HUES64 (cell line): ENCODE results near the gene SMU1.
"Not testable (repeated sequence)": the region's sequence is repeated elsewhere in the genome, so short reads cannot be mapped to it uniquely, and the experiment has no call there.

Source experiments
- H3K27ac ChIP-seq: 2 replicates; pipeline ENCODE4 v1.7.0; 2013; ENCODE audit warnings: low read depth, low read length, inconsistent platforms
- H3K27me3 ChIP-seq: 2 replicates; pipeline ENCODE4 v1.6.1; 2013; ENCODE audit warnings: mild to moderate bottlenecking, low read length; ENCODE audit not compliant: insufficient read depth
- H3K36me3 ChIP-seq: 2 replicates; pipeline ENCODE4 v1.6.1; 2013; ENCODE audit warnings: mild to moderate bottlenecking, low read length; ENCODE audit not compliant: insufficient read depth
- H3K4me1 ChIP-seq: 2 replicates; pipeline ENCODE4 v1.6.1; 2013; ENCODE audit warnings: mild to moderate bottlenecking, low read length, moderate library complexity; ENCODE audit not compliant: insufficient read depth
- H3K4me3 ChIP-seq: 2 replicates; pipeline ENCODE4 v1.5.1; 2013; ENCODE audit warnings: mild to moderate bottlenecking, low read length, moderate library complexity
- H3K9ac ChIP-seq: 2 replicates; pipeline ENCODE4 v1.6.1; 2013; ENCODE audit warnings: mild to moderate bottlenecking, low read depth, low read length
- H3K9me3 ChIP-seq: 2 replicates; pipeline ENCODE4 v1.6.1; 2013; ENCODE audit warnings: low read depth, low read length; ENCODE audit not compliant: insufficient read depth
- WGBS: fragments of 150-250, 120-280 bp; methylation state at CpG from one replicate; pipeline ENCODE4 v1.1.7; 2013; ENCODE audit warnings: missing lambda C conversion rate; 5-methylcytosine and 5-hydroxymethylcytosine counted together

The SMU1 gene

DNA sequence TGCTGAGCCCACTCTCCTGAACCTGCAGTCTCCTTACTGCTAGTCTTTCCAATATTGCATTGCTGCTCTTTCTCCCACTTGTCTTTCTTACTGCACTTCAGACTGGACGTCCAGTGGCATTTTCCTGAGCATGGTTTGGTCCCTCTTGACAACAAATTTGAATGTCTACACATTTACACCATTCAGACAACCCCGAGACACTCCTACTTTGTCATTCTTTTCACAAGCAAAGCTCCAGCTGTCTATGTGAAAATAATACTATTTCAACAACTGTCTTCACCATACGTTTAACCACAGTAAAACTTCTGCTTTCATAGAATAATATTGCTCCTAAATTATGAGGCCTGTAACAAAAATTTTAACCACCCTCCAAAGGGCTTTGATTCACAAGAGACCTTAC lies 64.6 kb downstream of the SMU1 start:
- WGBS: 90% methylated on average over 3 of the region's 3 CpGs
- H3K4me1 ChIP-seq: peaks cover 15% of the 10 kb centered on the region
- H3K27ac ChIP-seq: no peak overlapping the region
- no peak overlapping the region for H3K4me3 ChIP-seq
- no peaks in the 10 kb centered on the region for H3K9me3 ChIP-seq
- H3K36me3 ChIP-seq: no peaks in the 10 kb centered on the region
- H3K27me3 ChIP-seq: no peaks in the 10 kb centered on the region
- H3K9ac ChIP-seq: no peak overlapping the region

DNA sequence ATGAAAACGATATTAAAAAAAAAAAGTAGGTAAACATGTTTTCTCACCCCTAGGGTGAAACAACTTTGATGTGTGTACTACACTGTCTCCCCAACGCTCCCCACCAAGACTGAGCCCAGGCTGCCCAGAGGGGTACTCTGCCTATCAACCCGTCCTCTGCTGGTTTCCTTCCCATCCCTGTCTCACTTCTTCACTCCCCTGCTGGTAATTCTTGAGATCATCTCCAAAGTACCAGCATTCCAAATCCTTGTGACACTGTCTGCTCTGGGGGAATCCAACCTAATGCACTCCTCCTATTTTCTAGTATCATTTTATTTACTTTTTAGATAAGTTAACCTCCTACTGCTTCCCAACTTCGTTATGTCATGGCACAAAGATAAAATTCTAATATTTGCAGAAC lies 68.7 kb downstream of the SMU1 start:
- no peak overlapping the region for H3K9ac ChIP-seq
- no peak overlapping the region for H3K27ac ChIP-seq
- no peaks in the 10 kb centered on the region for H3K36me3 ChIP-seq
- no peaks in the 10 kb centered on the region for H3K9me3 ChIP-seq
- no peak overlapping the region for H3K4me3 ChIP-seq
- 82% methylated on average over 2 of the region's 4 CpGs for WGBS
- H3K4me1 ChIP-seq: no peaks in the 10 kb centered on the region
- no peaks in the 10 kb centered on the region for H3K27me3 ChIP-seq

GRCh38 chr9:33005335-33005734 lies 71.1 kb downstream of the SMU1 start:
- H3K36me3 ChIP-seq, H3K27ac ChIP-seq, H3K9me3 ChIP-seq, H3K4me3 ChIP-seq, H3K27me3 ChIP-seq, H3K4me1 ChIP-seq, H3K9ac ChIP-seq: not testable (repeated sequence)

DNA sequence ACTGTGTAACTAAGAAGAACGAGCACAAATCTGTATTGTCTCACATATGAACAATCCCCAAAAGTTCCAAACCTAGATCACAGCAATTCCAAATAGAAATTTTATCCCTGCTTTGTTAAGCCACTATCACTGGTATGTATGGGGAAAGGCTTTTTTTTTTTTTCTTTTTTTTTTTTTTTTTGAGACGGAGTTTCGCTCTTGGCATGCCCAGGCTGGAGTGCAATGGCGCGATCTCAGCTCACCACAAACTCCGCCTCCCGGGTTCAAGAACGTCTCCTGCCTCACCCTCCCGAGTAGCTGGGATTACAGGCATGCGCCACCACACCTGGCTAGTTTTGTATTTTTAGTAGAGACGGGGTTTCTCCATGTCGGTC lies 75.8 kb downstream of the SMU1 start:
- Histone ChIP-seq H3K9ac (peak overlapping the region; percentile 88), H3K4me3 (peak overlapping the region; percentile 80), H3K36me3 (peaks cover 22% of the 10 kb centered on the region)
- not testable (repeated sequence) for H3K4me1 ChIP-seq, H3K27ac ChIP-seq, H3K27me3 ChIP-seq, H3K9me3 ChIP-seq
- WGBS: 11% methylated on average over 11 of the region's 12 CpGs

GRCh38 chr9:32992595-32993238 lies 83.8 kb downstream of the SMU1 start:
- peaks cover 53% of the 10 kb centered on the region for H3K36me3 ChIP-seq
- no peaks in the 10 kb centered on the region for H3K9me3 ChIP-seq
- WGBS: 94% methylated on average over 3 of the region's 3 CpGs
- no peaks in the 10 kb centered on the region for H3K4me1 ChIP-seq
- no peak overlapping the region for H3K9ac ChIP-seq
- no peaks in the 10 kb centered on the region for H3K27me3 ChIP-seq
- H3K27ac ChIP-seq: no peak overlapping the region
- H3K4me3 ChIP-seq: no peak overlapping the region

GRCh38 chr9:32991897-32992594 lies 84.4 kb downstream of the SMU1 start:
- H3K36me3 ChIP-seq: peaks cover 53% of the 10 kb centered on the region

More at GRCh38 chr9:32991897-32992594, 84.4 kb downstream of the SMU1 start:
- no peaks in the 10 kb centered on the region for H3K9me3 ChIP-seq
- H3K4me1 ChIP-seq: no peaks in the 10 kb centered on the region
- H3K27me3 ChIP-seq: no peaks in the 10 kb centered on the region
- H3K9ac ChIP-seq: no peak overlapping the region
- H3K4me3 ChIP-seq: no peak overlapping the region
- no peak overlapping the region for H3K27ac ChIP-seq
- 93% methylated on average over 6 of the region's 6 CpGs for WGBS
